ENCODE results near the gene USP3.

USP3 gene

DNA sequence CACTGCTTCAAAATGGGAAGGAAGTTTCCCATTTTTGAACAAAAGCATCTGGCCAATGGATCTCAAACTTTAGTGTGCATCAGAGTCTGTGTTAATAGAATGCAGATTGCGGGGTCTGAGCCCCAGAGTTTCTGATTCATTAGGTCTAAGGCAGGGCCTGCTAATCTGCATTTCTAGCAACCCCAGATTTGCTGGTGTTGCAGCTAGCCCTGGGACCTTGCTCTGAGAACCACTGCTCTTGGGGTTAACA is 30.7 kb upstream of the USP3 start:
- H3K4me3 ChIP-seq (ENCODE audit: low read length) = no peak overlapping the region
- no peaks in the 10 kb centered on the region for H3K27me3 ChIP-seq (replicated peaks; ENCODE audit: insufficient read depth, low read length)
- H3K9me2 ChIP-seq (replicated peaks; ENCODE audit: insufficient read depth, low read length) = no peaks in the 10 kb centered on the region
- no peaks in the 10 kb centered on the region for H3K79me2 ChIP-seq (ENCODE audit: low read length)
- no peak for DNase-seq
- peaks cover 32% of the 10 kb centered on the region for H3K4me1 ChIP-seq (ENCODE audit: low read length)
- H2AFZ ChIP-seq (ENCODE audit: low read length) = no peak overlapping the region
- TF ChIP-seq, protein P1, sequence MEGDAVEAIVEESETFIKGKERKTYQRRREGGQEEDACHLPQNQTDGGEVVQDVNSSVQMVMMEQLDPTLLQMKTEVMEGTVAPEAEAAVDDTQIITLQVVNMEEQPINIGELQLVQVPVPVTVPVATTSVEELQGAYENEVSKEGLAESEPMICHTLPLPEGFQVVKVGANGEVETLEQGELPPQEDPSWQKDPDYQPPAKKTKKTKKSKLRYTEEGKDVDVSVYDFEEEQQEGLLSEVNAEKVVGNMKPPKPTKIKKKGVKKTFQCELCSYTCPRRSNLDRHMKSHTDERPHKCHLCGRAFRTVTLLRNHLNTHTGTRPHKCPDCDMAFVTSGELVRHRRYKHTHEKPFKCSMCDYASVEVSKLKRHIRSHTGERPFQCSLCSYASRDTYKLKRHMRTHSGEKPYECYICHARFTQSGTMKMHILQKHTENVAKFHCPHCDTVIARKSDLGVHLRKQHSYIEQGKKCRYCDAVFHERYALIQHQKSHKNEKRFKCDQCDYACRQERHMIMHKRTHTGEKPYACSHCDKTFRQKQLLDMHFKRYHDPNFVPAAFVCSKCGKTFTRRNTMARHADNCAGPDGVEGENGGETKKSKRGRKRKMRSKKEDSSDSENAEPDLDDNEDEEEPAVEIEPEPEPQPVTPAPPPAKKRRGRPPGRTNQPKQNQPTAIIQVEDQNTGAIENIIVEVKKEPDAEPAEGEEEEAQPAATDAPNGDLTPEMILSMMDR (IDR thresholded peaks at IDR 0.05; ENCODE audit: low read length) = no peak
- TF ChIP-seq EZH2 (optimal IDR thresholded peaks at IDR 0.05; ENCODE audit: low read depth, low read length) (no peak), EZH2phosphoT487 (IDR thresholded peaks at IDR 0.05; ENCODE audit: low read length) (no peak)
- peak overlapping the region; percentile 80; the same call in 1 of the 2 replicates for H3K27ac ChIP-seq (ENCODE audit: low read length)
- peak overlapping the region; percentile 63 for H3K4me2 ChIP-seq (ENCODE audit: low read depth, low read length)
- H4K20me1 ChIP-seq (ENCODE audit: insufficient read depth, low read length) = no peaks in the 10 kb centered on the region
- no peaks in the 10 kb centered on the region for H3K9me3 ChIP-seq (replicated peaks; ENCODE audit: insufficient read depth, low read length)
- peaks cover 29% of the 10 kb centered on the region for H3F3A ChIP-seq (ENCODE audit: insufficient read depth, low read length)
- no peak overlapping the region; the same call in 1 of the 2 replicates for H3K9ac ChIP-seq (ENCODE audit: low read length)
- H3K36me3 ChIP-seq (replicated peaks; ENCODE audit: insufficient read depth, low read length) = no peaks in the 10 kb centered on the region

DNA sequence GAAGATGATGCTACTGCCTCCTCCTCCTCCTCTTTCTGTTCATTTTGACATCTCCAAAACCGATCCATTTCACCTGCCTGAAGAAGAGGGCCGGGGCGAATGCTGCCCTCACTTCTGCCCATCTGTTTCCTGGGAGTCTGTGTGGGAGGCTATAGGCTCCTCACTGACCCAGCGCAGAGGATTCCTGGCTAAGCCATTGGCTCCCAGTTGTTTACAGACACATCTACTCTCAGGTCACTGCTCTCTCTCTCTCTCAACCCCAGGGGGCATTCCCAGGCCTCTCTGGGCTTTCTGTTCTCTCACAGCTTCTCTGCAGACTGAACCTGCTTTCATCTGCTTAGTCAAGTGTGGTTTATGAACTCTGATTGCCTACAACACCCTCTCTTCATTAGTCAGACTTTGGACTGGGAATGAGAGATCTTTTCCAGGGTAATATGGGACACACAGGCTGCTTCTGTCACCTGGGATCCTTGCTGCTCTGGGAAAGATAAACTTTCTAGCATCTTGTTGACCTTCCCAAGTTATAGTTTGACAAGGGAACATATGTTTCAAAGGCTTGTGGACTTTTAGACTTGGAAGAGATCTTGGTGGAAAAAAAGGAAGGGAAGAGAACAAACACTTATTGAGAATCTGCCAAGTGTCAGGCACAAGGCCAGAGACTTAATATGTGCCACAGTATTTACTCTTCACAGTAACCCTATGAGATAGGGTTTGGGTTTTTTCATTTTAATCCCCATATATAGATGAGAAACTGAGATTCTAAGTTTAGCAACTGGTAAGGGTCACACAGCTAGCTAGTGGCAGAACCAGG is 30.2 kb upstream of the USP3 start:
- Histone ChIP-seq H3K9ac (ENCODE audit: low read length) (peak overlapping the region; percentile 61; the same call in 1 of the 2 replicates), H3K36me3 (replicated peaks; ENCODE audit: insufficient read depth, low read length) (no peaks in the 10 kb centered on the region), H3F3A (ENCODE audit: insufficient read depth, low read length) (peaks cover 33% of the 10 kb centered on the region), H3K4me3 (ENCODE audit: low read length) (peak overlapping the region; percentile 29; the same call in 1 of the 2 replicates), H2AFZ (ENCODE audit: low read length) (peak overlapping the region; percentile 21), H3K79me2 (ENCODE audit: low read length) (no peaks in the 10 kb centered on the region), H3K27ac (ENCODE audit: low read length) (peak overlapping the region; percentile 80), H3K9me2 (replicated peaks; ENCODE audit: insufficient read depth, low read length) (no peaks in the 10 kb centered on the region), H3K9me3 (replicated peaks; ENCODE audit: insufficient read depth, low read length) (no peaks in the 10 kb centered on the region), H3K4me1 (ENCODE audit: low read length) (peaks cover 37% of the 10 kb centered on the region), H4K20me1 (ENCODE audit: insufficient read depth, low read length) (no peaks in the 10 kb centered on the region), H3K27me3 (replicated peaks; ENCODE audit: insufficient read depth, low read length) (no peaks in the 10 kb centered on the region), H3K4me2 (ENCODE audit: low read depth, low read length) (peak overlapping the region; percentile 63)
- peak; percentile 85 for DNase-seq
- TF ChIP-seq, protein P1 (IDR thresholded peaks at IDR 0.05; ENCODE audit: low read length) = peak; percentile 22; the same call in 1 of the 2 replicates
- TF ChIP-seq EZH2phosphoT487 (IDR thresholded peaks at IDR 0.05; ENCODE audit: low read length) = no peak

DNA sequence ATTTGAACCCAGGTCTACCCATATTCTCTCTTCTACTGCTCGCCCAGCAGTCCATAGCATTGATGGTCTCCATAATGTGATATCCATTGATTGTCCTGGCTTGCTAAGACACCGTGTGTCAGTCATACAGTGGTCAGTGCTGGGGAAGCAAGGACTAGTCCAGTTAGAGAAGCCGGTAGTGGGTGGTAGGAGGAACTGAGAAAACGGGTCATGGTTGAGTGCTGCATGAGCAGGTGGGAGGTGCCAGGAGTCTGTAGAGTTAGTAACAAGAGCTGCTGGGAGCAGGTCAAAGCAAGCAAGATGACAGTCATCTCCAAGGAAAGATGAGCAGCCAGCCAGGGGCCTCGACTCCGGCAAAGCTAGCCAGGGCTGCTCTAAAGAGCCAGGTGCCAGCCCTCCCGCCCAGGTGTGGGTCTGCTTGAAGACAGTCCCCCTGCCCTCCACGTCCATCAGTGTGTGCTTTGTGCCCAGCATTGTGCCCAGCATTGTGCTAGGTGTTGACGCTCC is 29.5 kb upstream of the USP3 start:
- no peaks in the 10 kb centered on the region for H4K20me1 ChIP-seq (ENCODE audit: insufficient read depth, low read length)
- peaks cover 42% of the 10 kb centered on the region for H3K4me1 ChIP-seq (ENCODE audit: low read length)
- peaks cover 39% of the 10 kb centered on the region for H3F3A ChIP-seq (ENCODE audit: insufficient read depth, low read length)
- peak overlapping the region; percentile 21 for H2AFZ ChIP-seq (ENCODE audit: low read length)
- no peaks in the 10 kb centered on the region for H3K9me2 ChIP-seq (replicated peaks; ENCODE audit: insufficient read depth, low read length)
- H3K27me3 ChIP-seq (replicated peaks; ENCODE audit: insufficient read depth, low read length) = no peaks in the 10 kb centered on the region
- peak; percentile 79 for DNase-seq
- H3K4me2 ChIP-seq (ENCODE audit: low read depth, low read length) = peak overlapping the region; percentile 63
- peak overlapping the region; percentile 61 for H3K9ac ChIP-seq (ENCODE audit: low read length)
- no peaks in the 10 kb centered on the region for H3K36me3 ChIP-seq (replicated peaks; ENCODE audit: insufficient read depth, low read length)
- H3K27ac ChIP-seq (ENCODE audit: low read length) = peak overlapping the region; percentile 80
- H3K9me3 ChIP-seq (replicated peaks; ENCODE audit: insufficient read depth, low read length) = no peaks in the 10 kb centered on the region
- no peaks in the 10 kb centered on the region for H3K79me2 ChIP-seq (ENCODE audit: low read length)
- TF ChIP-seq EZH2 (optimal IDR thresholded peaks at IDR 0.05; ENCODE audit: low read depth, low read length) (no peak), EZH2phosphoT487 (IDR thresholded peaks at IDR 0.05; ENCODE audit: low read length) (no peak)
- TF ChIP-seq, protein P1 (IDR thresholded peaks at IDR 0.05; ENCODE audit: low read length) = no peak
- H3K4me3 ChIP-seq (ENCODE audit: low read length) = peak overlapping the region; percentile 29; the same call in 1 of the 2 replicates

Measured in MM.1S (cell line).